ENCODE results near the gene ANKRD10. TPM values are rescaled to one million over a fixed set of nuclear protein-coding genes. Genes with fewer than 3 reads are reported as not detected.

The ANKRD10 gene
- total and polyA plus RNA-seq, 2 donors, result 73.7 to 324 TPM

DNA sequence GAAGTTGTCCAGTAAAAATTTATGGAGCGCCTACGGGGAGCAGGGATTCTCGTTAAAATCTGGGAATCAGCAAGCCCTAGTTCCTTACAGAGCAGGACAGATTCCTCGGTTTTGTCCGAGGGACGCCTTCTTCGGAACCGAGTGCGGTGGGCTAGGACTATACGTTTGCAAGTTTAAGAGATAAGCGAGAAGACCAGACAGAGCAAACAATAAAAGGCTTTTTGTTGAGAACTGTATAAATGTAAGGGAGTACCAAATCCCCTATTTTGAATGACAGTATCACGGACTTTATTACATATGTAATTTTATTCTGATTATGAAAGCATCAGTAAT is 971 bp upstream of the ANKRD10 start:
- Histone ChIP-seq H3K36me3 (ENCODE audit: insufficient read depth) (no peaks in the 10 kb centered on the region), H3K4me3 (ENCODE audit: low read depth, low read length) (peak overlapping the region; percentile 76), H3K4me1 (ENCODE audit: insufficient read depth) (peaks cover 3% of the 10 kb centered on the region), H3K27ac (ENCODE audit: low read depth) (peak overlapping the region; percentile 82)
- whole genome bisulfite sequencing, result 3% methylated on average over 12 of the region's 12 CpGs
- DNase-seq (ENCODE audit: extremely low spot score), result no peak

DNA sequence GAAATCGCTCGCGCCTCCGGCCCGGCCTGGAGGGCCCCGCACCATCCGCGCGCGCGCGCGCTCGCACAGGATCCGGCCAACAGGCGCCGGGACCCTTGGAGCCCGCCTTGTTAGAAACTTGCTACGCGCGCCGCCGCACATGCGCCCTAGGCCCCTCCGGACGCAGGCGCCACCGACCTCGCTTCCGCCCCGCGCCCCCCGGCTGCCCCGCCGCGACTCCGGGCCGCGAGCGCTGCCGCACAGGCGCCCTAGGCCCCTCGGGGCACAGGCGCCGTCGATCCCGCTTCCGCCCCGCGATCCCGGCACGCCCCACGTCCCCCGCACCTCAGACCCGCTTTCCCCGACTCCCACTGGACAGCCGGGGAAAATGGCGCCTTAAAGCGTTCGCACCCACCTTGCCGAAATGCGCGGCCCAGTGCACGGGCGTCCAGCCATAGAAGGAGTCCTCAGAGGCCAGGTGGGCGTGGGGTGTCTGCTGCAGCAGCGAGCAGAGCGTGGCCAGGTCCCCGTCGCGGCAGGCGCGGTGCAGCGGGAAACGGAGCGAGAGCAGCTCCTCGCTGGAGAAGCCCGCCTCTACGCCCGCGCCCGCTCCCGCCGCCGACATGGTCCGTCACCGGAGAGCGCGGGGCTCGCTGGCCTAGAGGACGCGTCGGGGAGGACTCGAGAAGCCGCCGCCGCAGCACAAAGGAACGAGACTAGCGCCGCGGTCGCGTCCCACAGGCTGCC is 375 bp downstream of the ANKRD10 start:
- Histone ChIP-seq H3K4me3 (ENCODE audit: low read depth, low read length) (peak overlapping the region; percentile 76), H3K36me3 (ENCODE audit: insufficient read depth) (no peaks in the 10 kb centered on the region), H3K27ac (ENCODE audit: low read depth) (peak overlapping the region; percentile 99), H3K4me1 (ENCODE audit: insufficient read depth) (peaks cover 3% of the 10 kb centered on the region)
- DNase-seq (ENCODE audit: extremely low spot score), result no peak
- under 1% methylated on average over 101 of the region's 103 CpGs for WGBS

DNA sequence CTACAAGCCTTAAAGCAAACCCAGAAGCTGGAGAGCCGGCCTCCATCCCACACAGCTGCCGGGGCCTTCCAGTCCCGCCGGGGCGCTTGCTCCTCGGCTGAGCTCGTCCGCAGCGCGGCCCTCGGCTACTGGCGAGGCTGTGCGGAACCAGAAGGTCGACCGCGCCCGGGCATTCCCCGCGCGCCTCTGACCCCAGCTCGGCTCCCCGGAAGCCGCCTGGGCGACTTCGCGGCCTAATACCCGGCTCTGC is 863 bp downstream of the ANKRD10 start:
- under 1% methylated on average over 27 of the region's 27 CpGs for WGBS
- DNase-seq (ENCODE audit: extremely low spot score), result no peak
- H3K36me3 ChIP-seq (ENCODE audit: insufficient read depth), result no peaks in the 10 kb centered on the region
- H3K27ac ChIP-seq (ENCODE audit: low read depth), result peak overlapping the region; percentile 99
- peaks cover 3% of the 10 kb centered on the region for H3K4me1 ChIP-seq (ENCODE audit: insufficient read depth)
- peak overlapping the region; percentile 76 for H3K4me3 ChIP-seq (ENCODE audit: low read depth, low read length)

DNA sequence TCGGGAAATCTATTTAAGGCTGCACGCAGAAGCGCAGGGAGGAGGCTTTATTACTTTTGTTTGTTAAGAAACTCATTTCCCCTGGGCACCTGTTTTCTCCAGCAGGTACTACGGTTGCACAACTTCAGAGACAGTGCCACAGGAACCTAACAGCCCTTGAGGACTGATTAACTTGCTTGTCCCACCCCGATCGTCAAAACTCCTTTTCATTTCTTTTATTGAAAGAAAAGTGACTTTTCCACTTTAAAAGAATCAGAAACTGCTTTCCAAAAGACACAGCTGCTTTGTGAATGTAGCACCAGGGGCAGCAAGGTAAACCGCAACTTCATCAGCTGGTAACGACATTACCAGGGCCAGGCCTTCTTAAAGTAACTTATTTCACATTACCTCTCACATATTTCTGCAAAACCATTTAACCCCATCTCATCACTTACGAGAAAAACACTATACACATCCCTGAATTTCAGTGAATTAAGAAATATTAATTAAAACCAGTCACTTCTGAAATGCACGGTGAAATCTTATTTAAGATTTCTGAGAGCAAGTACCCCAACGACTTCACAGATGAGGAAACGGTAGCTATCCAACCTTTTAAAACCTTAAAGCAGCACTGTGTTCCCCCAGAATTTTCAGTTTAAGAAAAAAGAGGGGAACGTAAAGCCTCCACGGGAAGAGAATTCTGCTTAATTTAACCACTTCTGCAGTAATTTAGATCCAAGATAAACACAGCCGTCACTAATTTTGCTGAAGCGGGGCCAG is 1.4 kb downstream of the ANKRD10 start:
- Histone ChIP-seq H3K27ac (ENCODE audit: low read depth) (peak overlapping the region; percentile 99), H3K4me3 (ENCODE audit: low read depth, low read length) (peak overlapping the region; percentile 76), H3K36me3 (ENCODE audit: insufficient read depth) (no peaks in the 10 kb centered on the region), H3K4me1 (ENCODE audit: insufficient read depth) (peaks cover 3% of the 10 kb centered on the region)
- DNase-seq (ENCODE audit: extremely low spot score), result no peak
- WGBS, result 2% methylated on average over 16 of the region's 16 CpGs

DNA sequence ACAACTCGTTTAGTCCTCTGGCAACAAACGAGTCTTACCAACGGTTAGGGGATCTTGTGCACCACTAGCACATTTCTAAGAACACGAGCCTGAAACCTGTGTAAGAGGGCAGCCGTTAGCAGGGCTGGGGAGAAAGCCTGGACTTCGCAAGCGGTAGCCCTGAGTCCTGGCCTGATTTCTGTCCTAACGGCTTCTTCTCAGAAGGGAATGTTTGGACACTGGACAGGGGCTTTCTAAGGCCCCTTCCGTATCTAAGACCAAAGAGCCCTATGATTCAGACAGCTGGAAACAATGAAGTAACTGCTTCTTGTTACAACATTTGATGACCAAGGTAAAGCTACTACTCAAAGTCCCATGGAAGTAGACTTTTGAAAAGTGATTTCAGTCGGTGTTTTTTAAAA is 2.2 kb downstream of the ANKRD10 start:
- 11% methylated on average over 10 of the region's 10 CpGs for WGBS
- no peaks in the 10 kb centered on the region for H3K36me3 ChIP-seq (ENCODE audit: insufficient read depth)
- DNase-seq (ENCODE audit: extremely low spot score), result no peak
- H3K4me3 ChIP-seq (ENCODE audit: low read depth, low read length), result no peak overlapping the region
- no peak overlapping the region for H3K27ac ChIP-seq (ENCODE audit: low read depth)
- H3K4me1 ChIP-seq (ENCODE audit: insufficient read depth), result peaks cover 3% of the 10 kb centered on the region

DNA sequence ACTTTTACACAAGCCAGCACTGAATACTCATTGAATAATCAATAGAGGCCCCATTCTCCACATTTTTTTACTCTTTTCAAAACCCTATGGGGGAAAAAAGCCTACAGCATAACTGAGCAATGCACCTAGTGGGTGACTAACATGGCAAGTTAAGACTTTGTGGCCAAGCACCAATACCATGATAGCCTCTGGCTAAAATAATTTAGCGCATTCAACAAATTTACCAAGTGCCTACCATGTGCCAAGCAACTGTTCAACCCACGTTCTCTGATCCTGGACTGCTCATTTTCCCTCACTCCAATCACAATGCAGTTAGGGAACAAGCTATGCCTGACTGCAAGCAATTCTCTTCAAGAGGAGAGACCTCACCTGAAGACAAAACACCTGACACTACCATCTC is 3.0 kb downstream of the ANKRD10 start:
- Histone ChIP-seq H3K4me1 (ENCODE audit: insufficient read depth) (peaks cover 3% of the 10 kb centered on the region), H3K4me3 (ENCODE audit: low read depth, low read length) (no peak overlapping the region), H3K36me3 (ENCODE audit: insufficient read depth) (no peaks in the 10 kb centered on the region), H3K27ac (ENCODE audit: low read depth) (no peak overlapping the region)
- DNase-seq (ENCODE audit: extremely low spot score), result no peak
- 78% methylated on average over 2 of the region's 2 CpGs for WGBS

DNA sequence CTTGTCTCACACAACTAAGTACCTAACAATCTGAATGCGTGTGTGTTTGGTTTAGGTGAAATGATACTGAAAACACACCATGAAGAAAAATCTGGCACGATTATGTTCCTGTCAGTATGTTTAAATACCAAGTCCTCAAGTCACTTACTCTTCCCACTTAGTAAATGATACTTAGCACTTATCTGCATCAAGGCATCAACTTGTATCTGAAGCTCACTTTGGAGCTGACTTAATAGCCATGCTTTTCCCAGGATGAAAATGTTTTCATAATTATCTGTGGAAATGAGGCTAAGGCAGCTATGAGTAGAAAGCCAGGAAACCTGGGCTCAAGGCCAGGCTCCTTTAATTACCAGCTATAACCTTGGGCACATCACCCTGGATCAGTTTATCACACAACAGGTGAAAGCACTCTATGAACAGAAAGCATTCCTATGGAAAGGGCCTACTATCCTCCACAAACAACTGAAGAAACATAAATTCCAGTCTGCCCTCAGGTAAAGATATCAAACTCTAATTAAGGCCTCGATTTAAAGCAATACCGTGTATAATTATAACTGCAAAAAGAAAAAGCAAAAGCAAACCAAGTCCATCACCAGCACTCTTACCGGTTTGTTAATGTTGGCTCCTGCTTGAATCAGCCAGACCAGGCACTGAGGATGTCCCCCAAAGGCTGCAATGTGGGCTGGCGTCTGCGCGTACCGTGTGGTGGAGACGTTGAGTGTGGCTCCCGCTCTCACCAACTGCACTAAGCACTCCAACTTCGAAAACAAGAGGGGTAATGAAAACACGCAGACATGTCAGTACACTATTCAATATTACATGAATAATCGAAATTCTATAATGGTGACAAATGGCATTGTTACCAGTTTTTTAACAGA is 4.6 kb downstream of the ANKRD10 start:
- H3K4me1 ChIP-seq (ENCODE audit: insufficient read depth), result peaks cover 3% of the 10 kb centered on the region
- H3K27ac ChIP-seq (ENCODE audit: low read depth), result no peak overlapping the region
- H3K4me3 ChIP-seq (ENCODE audit: low read depth, low read length), result no peak overlapping the region
- no peak for DNase-seq (ENCODE audit: extremely low spot score)
- 82% methylated on average over 14 of the region's 14 CpGs for WGBS
- H3K36me3 ChIP-seq (ENCODE audit: insufficient read depth), result no peaks in the 10 kb centered on the region

DNA sequence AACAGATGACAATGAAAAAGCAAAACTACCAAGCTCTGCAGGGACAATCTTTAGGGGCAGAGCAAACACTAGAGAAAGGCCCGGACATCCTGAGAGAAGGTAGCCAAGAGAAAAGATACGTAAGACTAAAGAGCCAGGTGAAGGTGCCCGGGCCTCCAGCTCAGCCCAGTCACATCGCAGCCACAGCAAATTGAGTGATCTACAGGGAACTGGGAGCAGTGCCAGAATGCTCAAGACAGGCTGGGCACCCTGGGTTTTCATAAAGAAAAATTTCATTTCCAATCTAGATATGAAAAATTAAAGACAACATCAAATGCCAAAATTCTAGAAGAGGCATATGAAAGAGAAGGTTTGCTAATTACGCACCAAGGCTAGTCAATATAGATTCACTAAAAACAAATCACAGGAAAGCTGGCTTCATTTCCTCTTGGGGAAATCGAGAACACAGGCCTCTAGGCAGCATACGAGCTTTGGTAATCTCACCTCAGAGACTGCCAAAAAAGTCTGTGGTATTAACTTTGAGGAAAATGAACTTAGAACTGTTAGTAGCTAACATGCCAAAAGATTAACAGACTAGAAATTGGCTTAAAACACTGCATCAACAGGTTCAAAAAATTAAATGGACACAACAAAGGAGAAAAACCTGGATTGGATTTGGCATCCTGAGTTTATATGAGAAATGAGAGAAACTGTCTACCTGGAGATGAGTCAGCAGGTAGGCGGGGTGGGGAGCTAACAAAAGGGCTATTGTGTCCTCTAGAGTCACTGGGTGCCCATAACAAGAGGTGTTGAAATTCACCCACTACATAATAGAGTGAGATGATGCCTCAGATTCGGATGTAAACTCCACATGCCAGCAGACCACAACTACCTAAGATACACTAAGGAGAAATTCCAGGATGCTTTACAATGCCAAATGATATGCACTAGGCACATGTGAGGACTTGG is 6.6 kb downstream of the ANKRD10 start:
- Histone ChIP-seq H3K36me3 (ENCODE audit: insufficient read depth) (no peaks in the 10 kb centered on the region), H3K27ac (ENCODE audit: low read depth) (no peak overlapping the region), H3K4me1 (ENCODE audit: insufficient read depth) (peaks cover 3% of the 10 kb centered on the region), H3K4me3 (ENCODE audit: low read depth, low read length) (no peak overlapping the region)
- DNase-seq (ENCODE audit: extremely low spot score), result no peak
- 56% methylated on average over 9 of the region's 9 CpGs for WGBS

DNA sequence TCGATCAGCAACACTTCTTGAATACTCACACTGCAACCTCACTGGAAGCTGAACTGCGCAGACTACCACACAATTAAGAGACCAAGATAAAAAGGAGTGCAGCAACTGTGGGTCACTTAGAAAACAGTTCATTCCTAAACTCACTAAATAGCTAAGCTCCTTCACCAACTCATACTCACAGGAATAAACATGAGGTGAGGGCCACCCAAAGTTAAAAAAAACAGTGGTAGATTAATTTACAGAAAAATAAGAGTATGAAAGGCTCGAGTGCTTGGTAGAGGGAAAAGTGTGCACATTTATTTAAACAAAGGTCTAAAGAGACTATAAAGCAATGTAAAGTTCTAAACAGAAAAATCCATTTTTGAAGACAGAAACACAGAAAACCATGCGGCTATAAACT is 7.6 kb downstream of the ANKRD10 start:
- H3K4me3 ChIP-seq (ENCODE audit: low read depth, low read length), result no peak overlapping the region
- no peaks in the 10 kb centered on the region for H3K4me1 ChIP-seq (ENCODE audit: insufficient read depth)
- WGBS, result 80% methylated on average over 3 of the region's 4 CpGs
- DNase-seq (ENCODE audit: extremely low spot score), result no peak
- H3K36me3 ChIP-seq (ENCODE audit: insufficient read depth), result no peaks in the 10 kb centered on the region
- no peak overlapping the region for H3K27ac ChIP-seq (ENCODE audit: low read depth)

DNA sequence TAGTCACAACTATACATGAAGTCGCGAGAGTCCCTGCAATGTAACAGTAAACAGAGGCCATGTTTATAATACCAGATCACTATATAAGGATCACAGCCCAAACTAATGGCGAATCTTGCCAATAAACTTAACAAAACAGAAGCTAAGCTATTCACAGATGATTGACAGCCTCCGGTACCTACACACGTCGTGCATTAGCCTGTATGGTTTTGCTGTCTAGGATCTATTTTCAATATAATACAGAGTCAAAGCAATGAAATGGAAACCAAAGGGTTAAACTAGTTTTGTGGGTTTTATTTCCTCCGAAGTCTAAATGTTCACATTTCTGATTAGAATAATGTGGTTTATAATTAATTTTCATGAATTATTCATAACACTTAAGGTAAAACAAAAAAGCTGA is 10.1 kb downstream of the ANKRD10 start:
- no peak for DNase-seq (ENCODE audit: extremely low spot score)
- 75% methylated on average over 7 of the region's 7 CpGs for WGBS
- Histone ChIP-seq H3K4me1 (ENCODE audit: insufficient read depth) (no peaks in the 10 kb centered on the region), H3K27ac (ENCODE audit: low read depth) (no peak overlapping the region), H3K36me3 (ENCODE audit: insufficient read depth) (no peaks in the 10 kb centered on the region), H3K4me3 (ENCODE audit: low read depth, low read length) (no peak overlapping the region)

DNA sequence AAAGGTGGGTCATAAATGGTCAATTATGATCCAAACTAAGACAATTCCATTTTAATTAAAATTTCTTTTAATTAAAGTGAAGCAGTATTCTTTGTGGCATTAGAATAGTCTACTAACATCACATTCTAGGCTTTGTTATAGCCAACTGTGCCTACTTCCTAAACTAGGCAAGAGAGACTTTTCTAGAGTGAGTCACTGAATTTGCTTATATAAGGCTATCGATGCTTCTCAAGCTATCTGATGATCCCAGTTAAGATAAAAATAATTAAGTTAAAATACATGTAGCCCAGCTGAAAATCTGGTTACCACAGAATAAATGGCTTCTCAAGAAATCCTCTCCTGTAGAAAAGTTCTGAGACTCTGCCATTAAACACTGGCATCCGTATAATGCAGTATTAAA is 12.5 kb downstream of the ANKRD10 start:
- H3K27ac ChIP-seq (ENCODE audit: low read depth), result no peak overlapping the region
- WGBS, result 36% methylated on average over 2 of the region's 2 CpGs

DNA sequence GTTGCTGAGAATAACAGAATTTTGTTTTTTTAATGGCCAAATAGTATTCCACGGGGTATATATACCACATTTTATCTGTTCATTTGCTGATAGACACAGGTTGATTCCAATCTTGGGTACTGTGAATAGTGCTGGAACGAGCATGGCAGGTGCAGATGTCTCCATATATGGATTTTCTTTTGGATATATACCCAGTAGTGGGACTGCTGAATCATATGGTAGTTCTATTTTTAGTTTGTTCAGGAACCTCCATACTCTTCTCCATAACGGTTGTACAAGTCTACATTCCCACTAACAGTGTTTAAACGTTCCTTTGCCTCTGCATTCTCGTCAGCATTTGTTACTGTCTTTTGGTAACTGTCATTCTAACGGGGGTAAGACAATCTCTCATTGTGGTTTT is 17.3 kb downstream of the ANKRD10 start:
- WGBS, result 87% methylated on average over 6 of the region's 6 CpGs
- H3K4me1 ChIP-seq (ENCODE audit: insufficient read depth), result no peaks in the 10 kb centered on the region

More for the DNA sequence above, 12.5 kb downstream of the ANKRD10 start:
- Histone ChIP-seq H3K36me3 (ENCODE audit: insufficient read depth) (peaks cover 3% of the 10 kb centered on the region), H3K4me1 (ENCODE audit: insufficient read depth) (no peaks in the 10 kb centered on the region), H3K4me3 (ENCODE audit: low read depth, low read length) (no peak overlapping the region)
- DNase-seq (ENCODE audit: extremely low spot score), result no peak

DNA sequence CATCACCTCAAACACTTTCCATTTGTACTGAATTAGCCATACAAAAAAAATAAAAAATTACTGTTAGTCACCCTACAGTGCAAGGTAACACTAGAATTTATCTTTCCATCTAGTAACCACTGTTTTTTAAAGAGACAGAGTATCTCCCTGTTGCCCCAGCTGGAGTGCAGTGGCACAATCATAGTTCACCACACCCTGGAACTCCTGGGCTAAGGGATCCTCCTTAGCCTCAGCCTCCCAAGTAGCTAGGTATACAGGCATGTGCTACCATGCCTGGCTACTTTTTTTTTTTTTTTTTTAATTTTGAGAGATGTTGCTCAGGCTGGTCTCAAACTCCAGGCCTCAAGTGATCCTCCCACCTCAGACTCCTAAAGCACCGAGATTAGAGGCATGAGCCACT is 17.9 kb downstream of the ANKRD10 start:
- Histone ChIP-seq H3K4me3 (ENCODE audit: low read depth, low read length) (no peak overlapping the region), H3K36me3 (ENCODE audit: insufficient read depth) (peaks cover 3% of the 10 kb centered on the region), H3K4me1 (ENCODE audit: insufficient read depth) (no peaks in the 10 kb centered on the region), H3K27ac (ENCODE audit: low read depth) (no peak overlapping the region)
- WGBS, result 99% methylated on average over 1 of the region's 1 CpG
- no peak for DNase-seq (ENCODE audit: extremely low spot score)

More for the DNA sequence above, 17.3 kb downstream of the ANKRD10 start:
- peaks cover 3% of the 10 kb centered on the region for H3K36me3 ChIP-seq (ENCODE audit: insufficient read depth)
- H3K27ac ChIP-seq (ENCODE audit: low read depth), result no peak overlapping the region
- H3K4me3 ChIP-seq (ENCODE audit: low read depth, low read length), result no peak overlapping the region
- no peak for DNase-seq (ENCODE audit: extremely low spot score)
